PFSK-1 (cell line): Measurements from ENCODE around the gene TWF2.

Source experiments
- FOXP2 ChIP-seq: optimal IDR thresholded peaks from 2 replicates; pipeline ENCODE3; 2011; ENCODE audit warnings: borderline replicate concordance, control low read depth, inconsistent platforms; ENCODE audit not compliant: insufficient read depth; ENCODE audit errors: extremely low read length, extremely low read depth
- POLR2AphosphoS5 ChIP-seq: IDR thresholded peaks from 2 replicates; pipeline ENCODE4 v1.6.1; 2012; ENCODE audit warnings: low read depth, mild to moderate bottlenecking, control low read depth, low read length, moderate library complexity
- REST ChIP-seq, 2 experiments: IDR thresholded peaks; 2 replicates each; pipeline versions ENCODE4 v1.6.1 to v1.8.0; 2011 to 2012; ENCODE audit warnings: low read depth in 2 of 2, low read length in 2 of 2, control low read depth in 1 of 2, inconsistent platforms in 1 of 2, mild to moderate bottlenecking in 1 of 2, moderate library complexity in 1 of 2; ENCODE audit not compliant: insufficient read depth in 1 of 2
- SIN3A ChIP-seq: IDR thresholded peaks from 2 replicates; pipeline ENCODE4 v1.6.1; 2012; ENCODE audit warnings: mild to moderate bottlenecking, low read length, moderate library complexity, borderline replicate concordance; ENCODE audit not compliant: insufficient read depth
- TAF1 ChIP-seq: IDR thresholded peaks from 2 replicates; pipeline ENCODE4 v1.6.1; 2012; ENCODE audit warnings: low read length, control low read depth, borderline replicate concordance; ENCODE audit not compliant: insufficient read depth

Gene TWF2

GRCh38 chr3:52268036-52268435 is 29.1 kb upstream of the TWF2 start:
- TF ChIP-seq POLR2AphosphoS5, result no peak

GRCh38 chr3:52265387-52265786 is 26.4 kb upstream of the TWF2 start:
- TF ChIP-seq POLR2AphosphoS5 (no peak), TAF1 (no peak), REST (IDR thresholded peaks at IDR 0.05; ENCODE audit: insufficient read depth in 1 of 2, low read depth in 2 of 2, low read length in 2 of 2) (no peak), FOXP2 (no peak)

- no peak for TF ChIP-seq FOXP2
- no peak for TF ChIP-seq POLR2AphosphoS5
- TF ChIP-seq SIN3A, result no peak
- no peak for TF ChIP-seq TAF1
- TF ChIP-seq REST (IDR thresholded peaks at IDR 0.05; ENCODE audit: insufficient read depth in 1 of 2, low read depth in 2 of 2, low read length in 2 of 2), result no peak
Measured at GRCh38 chr3:52262447-52262846, 23.5 kb upstream of the TWF2 start.

GRCh38 chr3:52259448-52259847 is 20.5 kb upstream of the TWF2 start:
- TF ChIP-seq POLR2AphosphoS5 (no peak), REST (IDR thresholded peaks at IDR 0.05; ENCODE audit: insufficient read depth in 1 of 2, low read depth in 2 of 2, low read length in 2 of 2) (no peak), TAF1 (no peak), SIN3A (no peak), FOXP2 (no peak)

GRCh38 chr3:52259035-52259434 is 20.1 kb upstream of the TWF2 start:
- TF ChIP-seq TAF1, result no peak
- no peak for TF ChIP-seq POLR2AphosphoS5
- TF ChIP-seq REST (IDR thresholded peaks at IDR 0.05; ENCODE audit: insufficient read depth in 1 of 2, low read depth in 2 of 2, low read length in 2 of 2), result no peak
- TF ChIP-seq SIN3A, result no peak

- TF ChIP-seq SIN3A (no peak), POLR2AphosphoS5 (no peak), REST (IDR thresholded peaks at IDR 0.05; ENCODE audit: insufficient read depth in 1 of 2, low read depth in 2 of 2, low read length in 2 of 2) (no peak), TAF1 (no peak), FOXP2 (no peak)
Measured at GRCh38 chr3:52257911-52258310, 19.0 kb upstream of the TWF2 start.
